GM12875 (cell line): ENCODE data around the gene LIN7C.
A peak's percentile ranks its signal among the peaks of the same experiment; 100 is the strongest.

Experiments
- H3K4me3 ChIP-seq: one replicate; pipeline ENCODE4 v1.5.1; 2011; ENCODE audit warnings: low read depth, low read length, control low read depth
- CTCF ChIP-seq: IDR thresholded peaks from 2 replicates; pipeline ENCODE4 v1.5.1; 2011; ENCODE audit warnings: low read depth, mild to moderate bottlenecking, control low read depth, inconsistent platforms, low read length, moderate library complexity, borderline replicate concordance; ENCODE audit not compliant: insufficient read depth

Gene LIN7C

GRCh38 chr11:27496461-27496860 lies 10.1 kb downstream of the LIN7C start:
- no peak for TF ChIP-seq CTCF
- H3K4me3 ChIP-seq: no peak overlapping the region

GRCh38 chr11:27495710-27496300 lies 10.8 kb downstream of the LIN7C start:
- TF ChIP-seq CTCF: no peak
- H3K4me3 ChIP-seq: no peak overlapping the region

- no peak overlapping the region for H3K4me3 ChIP-seq
- TF ChIP-seq CTCF: no peak
Observed at GRCh38 chr11:27489092-27489491, 17.5 kb downstream of the LIN7C start.

GRCh38 chr11:27487706-27488105 lies 18.9 kb downstream of the LIN7C start:
- H3K4me3 ChIP-seq: no peak overlapping the region
- no peak for TF ChIP-seq CTCF

GRCh38 chr11:27485930-27486773 lies 20.4 kb downstream of the LIN7C start:
- H3K4me3 ChIP-seq: no peak overlapping the region
- peak; percentile 63; the same call in 1 of the 2 replicates for TF ChIP-seq CTCF

- H3K4me3 ChIP-seq: no peak overlapping the region
- no peak for TF ChIP-seq CTCF
Observed at GRCh38 chr11:27482793-27483192, 23.8 kb downstream of the LIN7C start.

GRCh38 chr11:27481992-27482391 lies 24.6 kb downstream of the LIN7C start:
- no peak overlapping the region for H3K4me3 ChIP-seq
- no peak for TF ChIP-seq CTCF
